ENCODE data around the gene MON1A.

- TF ChIP-seq CTCF (IDR thresholded peaks at IDR 0.05; ENCODE audit: low read depth, low read length) (no peak), EZH2phosphoT487 (IDR thresholded peaks at IDR 0.05; ENCODE audit: low read depth) (no peak)
Measured at GRCh38 chr3:49886922-49887265, 42.7 kb downstream of the MON1A start.
